ENCODE data around the gene CCDC17. TPM values are rescaled to one million over a fixed set of nuclear protein-coding genes. Genes with fewer than 3 reads are reported as not detected.

Gene CCDC17
- total and polyA plus RNA-seq, 2 experiments from 2014 or later, result 3.1 to 7.5 TPM

GRCh38 chr1:45615885-45616284 lies 8.0 kb downstream of the CCDC17 start:
- Histone ChIP-seq H3K27me3 (no peaks in the 10 kb centered on the region), H3K27ac (no peak overlapping the region), H3K4me1 (ENCODE audit: low read depth) (no peaks in the 10 kb centered on the region), H3K4me3 (no peak overlapping the region), H3K36me3 (peaks cover 56% of the 10 kb centered on the region), H3K9me3 (ENCODE audit: low read depth) (no peaks in the 10 kb centered on the region)
- TF ChIP-seq CTCF (IDR thresholded peaks at IDR 0.05; ENCODE audit: low read depth, low read length), result no peak
- DNase-seq (ENCODE audit: low read depth in 1 of 2, low spot score in 1 of 2), result no peak

- no peak for TF ChIP-seq CTCF (IDR thresholded peaks at IDR 0.05; ENCODE audit: low read depth, low read length)
- H3K27ac ChIP-seq, result no peak overlapping the region
- no peak for DNase-seq (ENCODE audit: low read depth in 1 of 2, low spot score in 1 of 2)
- H3K9me3 ChIP-seq (ENCODE audit: low read depth), result no peaks in the 10 kb centered on the region
- H3K4me1 ChIP-seq (ENCODE audit: low read depth), result no peaks in the 10 kb centered on the region
- peaks cover 63% of the 10 kb centered on the region for H3K36me3 ChIP-seq
- H3K27me3 ChIP-seq, result no peaks in the 10 kb centered on the region
- H3K4me3 ChIP-seq, result no peak overlapping the region
These were observed 10.8 kb downstream of the CCDC17 start for GRCh38 chr1:45612941-45613579.

- H3K4me3 ChIP-seq, result no peak overlapping the region
- no peak overlapping the region for H3K27ac ChIP-seq
- no peaks in the 10 kb centered on the region for H3K27me3 ChIP-seq
- H3K4me1 ChIP-seq (ENCODE audit: low read depth), result no peaks in the 10 kb centered on the region
- no peak for TF ChIP-seq CTCF (IDR thresholded peaks at IDR 0.05; ENCODE audit: low read depth, low read length)
- H3K9me3 ChIP-seq (ENCODE audit: low read depth), result no peaks in the 10 kb centered on the region
- no peak for DNase-seq (ENCODE audit: low read depth in 1 of 2, low spot score in 1 of 2)
- H3K36me3 ChIP-seq, result peaks cover 50% of the 10 kb centered on the region
These were observed 13.1 kb downstream of the CCDC17 start for GRCh38 chr1:45610589-45611226.

GRCh38 chr1:45608175-45609156 lies 15.4 kb downstream of the CCDC17 start:
- DNase-seq (ENCODE audit: low read depth in 1 of 2, low spot score in 1 of 2), result no peak
- Histone ChIP-seq H3K27me3 (no peaks in the 10 kb centered on the region), H3K4me3 (no peak overlapping the region), H3K4me1 (ENCODE audit: low read depth) (no peaks in the 10 kb centered on the region), H3K9me3 (ENCODE audit: low read depth) (no peaks in the 10 kb centered on the region), H3K36me3 (peaks cover 48% of the 10 kb centered on the region), H3K27ac (no peak overlapping the region)
- TF ChIP-seq CTCF (IDR thresholded peaks at IDR 0.05; ENCODE audit: low read depth, low read length), result no peak

GRCh38 chr1:45607404-45608074 lies 16.3 kb downstream of the CCDC17 start:
- H3K27ac ChIP-seq, result no peak overlapping the region
- no peaks in the 10 kb centered on the region for H3K9me3 ChIP-seq (ENCODE audit: low read depth)
- no peaks in the 10 kb centered on the region for H3K27me3 ChIP-seq
- no peaks in the 10 kb centered on the region for H3K4me1 ChIP-seq (ENCODE audit: low read depth)
- TF ChIP-seq CTCF (IDR thresholded peaks at IDR 0.05; ENCODE audit: low read depth, low read length), result no peak
- peaks cover 40% of the 10 kb centered on the region for H3K36me3 ChIP-seq
- DNase-seq (ENCODE audit: low read depth in 1 of 2, low spot score in 1 of 2), result no peak
- no peak overlapping the region for H3K4me3 ChIP-seq

Data from cardiac muscle cell (in vitro differentiated cells and primary cell).